BE2C (cell line): ENCODE measurements around the gene STXBP3.

Experiments
- DNase-seq: peaks from one replicate; pipeline ENCODE4 v3.0.0-alpha.2; 2020
- H3K27me3 ChIP-seq: fragments of 250-450 bp; sonication (Bioruptor Pico); 2 replicates; pipeline ENCODE4 v1.5.1; 2020; ENCODE audit warnings: mild to moderate bottlenecking
- H3K36me3 ChIP-seq: fragments of 250-450 bp; sonication (Bioruptor Pico); 2 replicates; pipeline ENCODE4 v1.5.1; 2020; ENCODE audit warnings: mild to moderate bottlenecking
- H3K4me1 ChIP-seq: fragments of 250-450 bp; sonication (Bioruptor Pico); 2 replicates; pipeline ENCODE4 v1.5.1; 2020
- H3K4me3 ChIP-seq: 2 replicates; pipeline ENCODE4 v1.5.1; 2011; ENCODE audit warnings: low read depth, low read length
- H3K9me3 ChIP-seq: fragments of 250-450 bp; sonication (Bioruptor Pico); 2 replicates; pipeline ENCODE4 v1.5.1; 2020
- CTCF ChIP-seq: IDR thresholded peaks from 2 replicates; pipeline ENCODE4 v1.5.1; 2012; ENCODE audit warnings: mild to moderate bottlenecking, low read depth, low read length

Gene STXBP3

GRCh38 chr1:108803548-108803947, 57.1 kb downstream of the STXBP3 start:
- DNase-seq: no peak
- no peaks in the 10 kb centered on the region for H3K9me3 ChIP-seq
- H3K36me3 ChIP-seq: no peaks in the 10 kb centered on the region; the same call in 1 of the 2 replicates
- TF ChIP-seq CTCF: no peak
- H3K27me3 ChIP-seq: no peaks in the 10 kb centered on the region
- no peak overlapping the region for H3K4me3 ChIP-seq
- no peaks in the 10 kb centered on the region for H3K4me1 ChIP-seq

GRCh38 chr1:108808438-108808837, 62.0 kb downstream of the STXBP3 start:
- H3K36me3 ChIP-seq: no peaks in the 10 kb centered on the region; the same call in 1 of the 2 replicates
- no peaks in the 10 kb centered on the region; the same call in 1 of the 2 replicates for H3K4me1 ChIP-seq
- H3K27me3 ChIP-seq: no peaks in the 10 kb centered on the region
- no peak overlapping the region for H3K4me3 ChIP-seq
- DNase-seq: no peak
- TF ChIP-seq CTCF: no peak
- H3K9me3 ChIP-seq: no peaks in the 10 kb centered on the region

GRCh38 chr1:108811611-108812010, 65.1 kb downstream of the STXBP3 start:
- no peak for TF ChIP-seq CTCF
- H3K4me3 ChIP-seq: no peak overlapping the region
- peaks cover 17% of the 10 kb centered on the region for H3K4me1 ChIP-seq
- no peak for DNase-seq
- no peaks in the 10 kb centered on the region for H3K9me3 ChIP-seq
- no peaks in the 10 kb centered on the region for H3K36me3 ChIP-seq
- no peaks in the 10 kb centered on the region for H3K27me3 ChIP-seq

GRCh38 chr1:108813326-108813725, 66.9 kb downstream of the STXBP3 start:
- peak; percentile 23 for DNase-seq

GRCh38 chr1:108814343-108815125, 68.1 kb downstream of the STXBP3 start:
- Histone ChIP-seq H3K36me3 (no peaks in the 10 kb centered on the region), H3K4me1 (peaks cover 23% of the 10 kb centered on the region), H3K27me3 (no peaks in the 10 kb centered on the region), H3K4me3 (no peak overlapping the region), H3K9me3 (no peaks in the 10 kb centered on the region)
- no peak for DNase-seq
- TF ChIP-seq CTCF: no peak

More at GRCh38 chr1:108813326-108813725, 66.9 kb downstream of the STXBP3 start:
- no peak for TF ChIP-seq CTCF
- Histone ChIP-seq H3K36me3 (no peaks in the 10 kb centered on the region), H3K4me3 (no peak overlapping the region), H3K4me1 (peaks cover 23% of the 10 kb centered on the region), H3K27me3 (no peaks in the 10 kb centered on the region), H3K9me3 (no peaks in the 10 kb centered on the region)

GRCh38 chr1:108815566-108815965, 69.1 kb downstream of the STXBP3 start:
- peaks cover 23% of the 10 kb centered on the region for H3K4me1 ChIP-seq
- H3K27me3 ChIP-seq: no peaks in the 10 kb centered on the region
- H3K9me3 ChIP-seq: no peaks in the 10 kb centered on the region
- no peaks in the 10 kb centered on the region for H3K36me3 ChIP-seq
- TF ChIP-seq CTCF: no peak
- peak overlapping the region; percentile 46 for H3K4me3 ChIP-seq
- no peak for DNase-seq
